Loucy (cell line): ENCODE results near the gene FGF19.

ENCODE experiments used
- EZH2phosphoT487 ChIP-seq: fragments of 200-600 bp; IDR thresholded peaks from 2 replicates; pipeline ENCODE4 v1.6.1; 2018; ENCODE audit warnings: antibody characterized with exemption, mild to moderate bottlenecking, moderate library complexity, borderline replicate concordance
- TF ChIP-seq, protein P1 (sequence below): fragments of 200-600 bp; sonication (generic); conservative IDR thresholded peaks from 2 replicates; pipeline ENCODE4 v1.5.1; 2014; ENCODE audit warnings: mild to moderate bottlenecking, antibody characterized with exemption, low read length

DNA sequence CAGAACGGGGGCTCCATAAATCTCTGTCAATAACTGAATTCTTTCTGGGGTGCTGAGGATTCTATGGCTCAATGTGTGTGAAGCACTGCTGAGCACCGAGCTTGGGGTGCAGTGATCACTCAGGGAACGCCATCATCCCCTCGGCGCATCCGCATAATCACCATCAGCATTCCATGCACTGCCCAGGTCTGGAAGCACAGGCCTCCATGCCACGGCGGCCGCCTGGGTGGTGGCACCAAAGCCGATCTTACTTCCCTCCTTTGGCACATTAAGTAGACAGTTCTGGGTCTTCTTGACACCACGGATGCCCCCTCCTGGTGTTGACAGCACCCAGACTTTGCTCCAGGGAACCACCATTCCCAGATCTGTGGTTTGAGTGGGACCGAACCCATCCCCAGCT is 44.2 kb downstream of the FGF19 start:
- TF ChIP-seq, protein P1, sequence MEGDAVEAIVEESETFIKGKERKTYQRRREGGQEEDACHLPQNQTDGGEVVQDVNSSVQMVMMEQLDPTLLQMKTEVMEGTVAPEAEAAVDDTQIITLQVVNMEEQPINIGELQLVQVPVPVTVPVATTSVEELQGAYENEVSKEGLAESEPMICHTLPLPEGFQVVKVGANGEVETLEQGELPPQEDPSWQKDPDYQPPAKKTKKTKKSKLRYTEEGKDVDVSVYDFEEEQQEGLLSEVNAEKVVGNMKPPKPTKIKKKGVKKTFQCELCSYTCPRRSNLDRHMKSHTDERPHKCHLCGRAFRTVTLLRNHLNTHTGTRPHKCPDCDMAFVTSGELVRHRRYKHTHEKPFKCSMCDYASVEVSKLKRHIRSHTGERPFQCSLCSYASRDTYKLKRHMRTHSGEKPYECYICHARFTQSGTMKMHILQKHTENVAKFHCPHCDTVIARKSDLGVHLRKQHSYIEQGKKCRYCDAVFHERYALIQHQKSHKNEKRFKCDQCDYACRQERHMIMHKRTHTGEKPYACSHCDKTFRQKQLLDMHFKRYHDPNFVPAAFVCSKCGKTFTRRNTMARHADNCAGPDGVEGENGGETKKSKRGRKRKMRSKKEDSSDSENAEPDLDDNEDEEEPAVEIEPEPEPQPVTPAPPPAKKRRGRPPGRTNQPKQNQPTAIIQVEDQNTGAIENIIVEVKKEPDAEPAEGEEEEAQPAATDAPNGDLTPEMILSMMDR, result no peak
- TF ChIP-seq EZH2phosphoT487, result no peak
